Body of pancreas (tissue), 4 donors: ENCODE results near the gene ADGRV1. TPM values are rescaled to one million over a fixed set of nuclear protein-coding genes. Genes with fewer than 3 reads are reported as not detected.

Experiments
- ATAC-seq: fragments of 150-250 bp; one replicate; pipeline ENCODE4 v1.9.1; 2016
- DNase-seq, 4 donors: peaks; one replicate each; pipeline ENCODE4 v3.0.0-alpha.2; 2019
- H3K27ac ChIP-seq, 4 donors: fragments of 200-600 bp; sonication (generic); 1 replicate in 3 of 4; 2 replicates in 1 of 4; pipeline versions ENCODE4 v1.5.1 to v1.6.1; 2016 to 2019; ENCODE audit warnings: mild to moderate bottlenecking in 1 of 4, mixed read lengths in 1 of 4, moderate library complexity in 1 of 4
- H3K27me3 ChIP-seq, 2 donors: fragments of 200-600 bp; sonication (generic); one replicate each; pipeline ENCODE4 v1.6.0; 2016; ENCODE audit warnings: mild to moderate bottlenecking in 1 of 2
- H3K36me3 ChIP-seq, 2 donors: fragments of 200-600 bp; sonication (generic); replicated peaks in 1 of 2; 2 replicates each; pipeline ENCODE4 v1.5.1; 2016; ENCODE audit warnings: low read depth in 2 of 2; ENCODE audit not compliant: insufficient read depth in 1 of 2
- H3K4me1 ChIP-seq: fragments of 200-600 bp; sonication (generic); one replicate; pipeline ENCODE4 v1.6.0; 2016
- H3K4me3 ChIP-seq, 2 donors: fragments of 200-600 bp; sonication (generic); 1 replicate in 1 of 2; 2 replicates in 1 of 2; pipeline ENCODE4 v1.5.1; 2016 to 2019
- H3K9me3 ChIP-seq, 3 donors: fragments of 200-600 bp; sonication (generic); 1 replicate in 2 of 3; 2 replicates in 1 of 3; pipeline ENCODE4 v1.5.1; 2016
- CTCF ChIP-seq, 7 experiments: fragments of 450-650 bp in 4 of 7; fragments of 200-600 bp in 3 of 7; sonication (generic) in 3 of 7; IDR thresholded peaks; one replicate each; pipeline ENCODE4 v1.5.1; 2016 to 2019; ENCODE audit warnings: antibody characterized with exemption in 7 of 7
- POLR2A ChIP-seq, 3 donors: fragments of 450-650 bp; IDR thresholded peaks; one replicate each; pipeline ENCODE4 v1.6.1; 2016; ENCODE audit warnings: antibody characterized with exemption in 3 of 3, mild to moderate bottlenecking in 2 of 3
- WGBS, 2 donors: methylation state at CpG; one replicate each; pipeline ENCODE4 v1.1.5; 2017; 5-methylcytosine and 5-hydroxymethylcytosine counted together
- intact Hi-C: fragments of 100-400 bp; cut with DNase I; formaldehyde crosslinking; loops from one replicate; pipeline ENCODE4 v1.15.1; 2023
- total RNA-seq, 2 donors: library from RNA; depleted of rRNA; stranded (reverse); fragments of >200 nt; gene quantifications; one replicate each; pipeline ENCODE4 v1.1.0, GENCODE V29; 2016

Gene ADGRV1
- total RNA-seq, 2 donors from 2014 or later, result 19.2 to 21.4 TPM

- no peak for DNase-seq
- Histone ChIP-seq H3K4me1 (no peaks in the 10 kb centered on the region), H3K9me3 (no peaks in the 10 kb centered on the region), H3K27me3 (no peaks in the 10 kb centered on the region), H3K36me3 (no peaks in the 10 kb centered on the region), H3K27ac (no peak overlapping the region), H3K4me3 (no peak overlapping the region)
- no peak for TF ChIP-seq POLR2A (IDR thresholded peaks at IDR 0.05)
- no peak for TF ChIP-seq CTCF (IDR thresholded peaks at IDR 0.05)
- 84 to 91% methylated on average over 2 of the region's 2 CpGs for WGBS, 2 donors
- no peak for ATAC-seq
- intact Hi-C loops, result no loop called here
Observed at GRCh38 chr5:91069364-91069763, 510.8 kb downstream of the ADGRV1 start.

GRCh38 chr5:91070761-91071550, 512.4 kb downstream of the ADGRV1 start:
- H3K4me1 ChIP-seq, result no peaks in the 10 kb centered on the region
- no peaks in the 10 kb centered on the region for H3K27me3 ChIP-seq
- no peak overlapping the region for H3K27ac ChIP-seq
- TF ChIP-seq CTCF (IDR thresholded peaks at IDR 0.05), result no peak
- H3K36me3 ChIP-seq, result no peaks in the 10 kb centered on the region
- DNase-seq (no peak), ATAC-seq (no peak)
- WGBS, 2 donors, result 92 to 94% methylated on average over 2 of the region's 2 CpGs
- no peak overlapping the region for H3K4me3 ChIP-seq
- H3K9me3 ChIP-seq, result no peaks in the 10 kb centered on the region
- intact Hi-C loops, result no loop called here

GRCh38 chr5:91072881-91073280, 514.3 kb downstream of the ADGRV1 start:
- intact Hi-C loops, result no loop called here
- TF ChIP-seq POLR2A (IDR thresholded peaks at IDR 0.05) (no peak), CTCF (IDR thresholded peaks at IDR 0.05) (no peak)
- H3K27ac ChIP-seq, result no peak overlapping the region
- H3K4me1 ChIP-seq, result no peaks in the 10 kb centered on the region
- H3K9me3 ChIP-seq, result no peaks in the 10 kb centered on the region
- no peaks in the 10 kb centered on the region for H3K27me3 ChIP-seq
- DNase-seq (no peak), ATAC-seq (no peak)
- 65 to 86% methylated on average over 2 of the region's 2 CpGs for WGBS, 2 donors
- no peaks in the 10 kb centered on the region for H3K36me3 ChIP-seq
- H3K4me3 ChIP-seq, result no peak overlapping the region

- peaks cover 9% of the 10 kb centered on the region for H3K4me1 ChIP-seq
- 37 to 38% methylated on average over 1 of the region's 1 CpG for WGBS, 2 donors
- H3K4me3 ChIP-seq, result no peak overlapping the region
- no peak overlapping the region for H3K27ac ChIP-seq
- no peaks in the 10 kb centered on the region for H3K27me3 ChIP-seq
- DNase-seq (peak in 1 of 4 donors; percentile 22), ATAC-seq (peak; percentile 82)
- no peaks in the 10 kb centered on the region for H3K9me3 ChIP-seq
- intact Hi-C loops, result no loop called here
- TF ChIP-seq POLR2A (IDR thresholded peaks at IDR 0.05) (no peak), CTCF (IDR thresholded peaks at IDR 0.05) (peak in 4 of 7 experiments; percentile 34 to 51 (median 46))
- no peaks in the 10 kb centered on the region for H3K36me3 ChIP-seq
Observed at GRCh38 chr5:91074615-91075014, 516.0 kb downstream of the ADGRV1 start.

DNA sequence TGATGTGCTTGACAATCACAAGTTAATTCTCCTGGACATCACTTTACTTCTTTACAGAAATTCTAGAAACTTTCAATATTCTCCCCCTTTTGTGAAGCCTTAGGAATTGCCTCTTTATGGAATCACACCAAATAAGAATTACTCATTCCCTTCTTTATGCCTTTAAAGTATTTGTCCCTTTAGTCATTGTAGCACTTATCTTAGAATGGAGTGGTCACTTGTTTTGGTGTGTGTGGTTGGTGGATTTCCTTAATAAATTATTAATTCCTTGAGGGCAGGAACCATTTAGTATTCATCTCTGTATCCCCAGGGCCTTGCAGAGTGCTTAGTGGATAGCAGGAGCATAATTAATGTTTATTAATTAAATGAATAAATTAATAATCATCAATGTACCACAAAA, 517.5 kb downstream of the ADGRV1 start:
- no peak for DNase-seq
- TF ChIP-seq POLR2A (IDR thresholded peaks at IDR 0.05) (no peak), CTCF (IDR thresholded peaks at IDR 0.05) (no peak)
- Histone ChIP-seq H3K4me3 (no peak overlapping the region), H3K27ac (no peak overlapping the region), H3K9me3 (no peaks in the 10 kb centered on the region), H3K4me1 (peaks cover 9% of the 10 kb centered on the region), H3K27me3 (no peaks in the 10 kb centered on the region), H3K36me3 (no peaks in the 10 kb centered on the region)
- intact Hi-C loops, result no loop called here
- ATAC-seq, result no peak
